PC-3 (cell line): ENCODE measurements around the gene ABCA5. TPM values are rescaled to one million over a fixed set of nuclear protein-coding genes. Genes with fewer than 3 reads are reported as not detected.

Source experiments
- ATAC-seq: fragments of 200-7000 bp; cut with Tn5 transposase; 2 replicates; pipeline ENCODE4 v1.9.1; 2020; ENCODE audit warnings: mild to moderate bottlenecking, moderate library complexity
- BruUV-seq: library from RNA; stranded (reverse); fragments of 400-500 nt; replicated peaks from 2 replicates; lab custom pipeline; 2021; lab: Mats Ljungman, UMichigan
- CTCF ChIA-PET: fragments of 300-600 bp; sonication (Branson Sonifier 250); formaldehyde crosslinking; loops from one replicate; lab custom pipeline; 2022; ENCODE audit warnings: antibody characterized with exemption; lab: Charles Lee
- POLR2A ChIA-PET: fragments of 300-600 bp; sonication (Branson Sonifier 250); formaldehyde crosslinking; loops from one replicate; lab custom pipeline; 2022; ENCODE audit warnings: antibody characterized with exemption; ENCODE audit not compliant: unreplicated experiment; lab: Charles Lee
- DNase-seq: peaks from one replicate; pipeline ENCODE4 v3.0.0-alpha.2; 2015
- H2AFZ ChIP-seq: fragments of 300-600 bp; sonication (generic); 2 replicates; pipeline ENCODE4 v1.6.0; 2016; ENCODE audit warnings: antibody characterized with exemption, low read length
- H3F3A ChIP-seq: fragments of 300-600 bp; sonication (generic); one replicate; pipeline ENCODE4 v1.6.0; 2017; ENCODE audit warnings: antibody characterized with exemption, low read length, control low read depth, mild to moderate bottlenecking; ENCODE audit not compliant: unreplicated experiment
- H3K27ac ChIP-seq: fragments of 300-600 bp; sonication (generic); 2 replicates; pipeline ENCODE4 v1.5.1; 2016; ENCODE audit warnings: mild to moderate bottlenecking, low read length
- H3K27me3 ChIP-seq: fragments of 300-600 bp; sonication (generic); 2 replicates; pipeline ENCODE4 v1.6.1; 2016; ENCODE audit warnings: low read length, mixed read lengths
- H3K36me3 ChIP-seq: fragments of 300-600 bp; sonication (generic); 2 replicates; pipeline ENCODE4 v1.6.1; 2016; ENCODE audit warnings: low read depth, mixed run types, low read length, mixed read lengths
- H3K4me1 ChIP-seq: fragments of 300-600 bp; sonication (generic); 2 replicates; pipeline ENCODE4 v1.5.1; 2016; ENCODE audit warnings: low read length; ENCODE audit not compliant: insufficient read depth
- H3K4me2 ChIP-seq: fragments of 300-600 bp; sonication (generic); 2 replicates; pipeline ENCODE4 v1.6.0; 2016; ENCODE audit warnings: low read length
- H3K4me3 ChIP-seq: fragments of 300-600 bp; sonication (generic); 2 replicates; pipeline ENCODE4 v1.5.1; 2016; ENCODE audit warnings: mild to moderate bottlenecking, low read length, mixed read lengths
- H3K79me2 ChIP-seq: fragments of 300-600 bp; sonication (generic); 2 replicates; pipeline ENCODE4 v1.6.1; 2017; ENCODE audit warnings: low read length, mixed read lengths
- H3K9ac ChIP-seq: fragments of 300-600 bp; sonication (generic); 2 replicates; pipeline ENCODE4 v1.6.0; 2016; ENCODE audit warnings: mild to moderate bottlenecking, low read length
- H3K9me2 ChIP-seq: fragments of 300-600 bp; sonication (generic); replicated peaks from 2 replicates; pipeline ENCODE4 v1.6.1; 2016; ENCODE audit warnings: mixed run types, low read length, mixed read lengths
- H3K9me3 ChIP-seq: fragments of 300-600 bp; sonication (generic); 2 replicates; pipeline ENCODE4 v1.6.1; 2016; ENCODE audit warnings: low read length, mixed read lengths
- H4K20me1 ChIP-seq: fragments of 300-600 bp; sonication (generic); 2 replicates; pipeline ENCODE4 v1.6.1; 2016; ENCODE audit warnings: low read length, mixed read lengths
- CTCF ChIP-seq: fragments of 300-600 bp; sonication (generic); conservative IDR thresholded peaks from 2 replicates; pipeline ENCODE4 v1.5.1; 2017; ENCODE audit warnings: antibody characterized with exemption, low read depth, mild to moderate bottlenecking, low read length
- EZH2 ChIP-seq: fragments of 300-600 bp; sonication (generic); IDR thresholded peaks from one replicate; pipeline ENCODE4 v1.6.1; 2017; ENCODE audit warnings: antibody characterized with exemption, mild to moderate bottlenecking, low read length; ENCODE audit not compliant: unreplicated experiment
- EZH2phosphoT487 ChIP-seq: fragments of 300-600 bp; sonication (generic); IDR thresholded peaks from 2 replicates; pipeline ENCODE4 v1.6.1; 2018; ENCODE audit warnings: mild to moderate bottlenecking, antibody characterized with exemption, low read length, borderline replicate concordance
- intact Hi-C: fragments of 100-400 bp; cut with micrococcal nuclease; formaldehyde crosslinking; loops from 2 replicates; pipeline ENCODE4 v1.9.0; 2023
- total RNA-seq: library from RNA; depleted of rRNA; stranded (reverse); fragments of >200 nt; gene quantifications from 2 replicates; pipeline ENCODE4 v1.2.3, GENCODE V29; 2014

The ABCA5 gene
- total RNA-seq, 1 experiment from 2014 or later, result 7.0 TPM

GRCh38 chr17:69246202-69246601 is 80.7 kb downstream of the ABCA5 start:
- Histone ChIP-seq H3K4me2 (no peak overlapping the region), H4K20me1 (no peaks in the 10 kb centered on the region), H3K4me1 (no peaks in the 10 kb centered on the region), H3F3A (no peaks in the 10 kb centered on the region), H3K36me3 (no peaks in the 10 kb centered on the region), H3K4me3 (no peak overlapping the region), H2AFZ (no peak overlapping the region), H3K9me3 (no peaks in the 10 kb centered on the region), H3K27me3 (no peaks in the 10 kb centered on the region), H3K79me2 (no peaks in the 10 kb centered on the region), H3K9ac (no peak overlapping the region), H3K27ac (no peak overlapping the region), H3K9me2 (no peaks in the 10 kb centered on the region)
- no TSS peak for BruUV-seq
- TF ChIP-seq EZH2, result no peak
- TF ChIP-seq EZH2phosphoT487, result no peak
- no peak for TF ChIP-seq CTCF
- CTCF ChIA-PET, result interaction anchor here (1.2 to 1.9 kb wide), 2 partner anchors 452 to 474 kb away, joined by 5 to 9 read pairs; no protein-coding TSS in a partner anchor
- intact Hi-C loops, result loop anchor here (1.0 to 10.0 kb wide), 3 partner anchors 601 to 780 kb away; no protein-coding TSS in a partner anchor
- POLR2A ChIA-PET, result no interaction called here
- DNase-seq (no peak), ATAC-seq (no peak)

- no TSS peak for BruUV-seq
- TF ChIP-seq EZH2, result no peak
- no peak for TF ChIP-seq EZH2phosphoT487
- no peak for TF ChIP-seq CTCF
- no peaks in the 10 kb centered on the region for H3K9me2 ChIP-seq
- no peaks in the 10 kb centered on the region for H4K20me1 ChIP-seq
- no peaks in the 10 kb centered on the region for H3K4me1 ChIP-seq
- H3K27ac ChIP-seq, result no peak overlapping the region
- H3K9ac ChIP-seq, result no peak overlapping the region
- H3K36me3 ChIP-seq, result no peaks in the 10 kb centered on the region
- intact Hi-C loops, result loop anchor here (1.0 to 10.0 kb wide), 3 partner anchors 601 to 779 kb away; no protein-coding TSS in a partner anchor
- ChIA-PET CTCF (interaction anchor here (0.7 kb wide), 1 partner anchor 233 kb away, joined by 4 read pairs; no protein-coding TSS in a partner anchor), POLR2A (no interaction called here)
- H3K9me3 ChIP-seq, result no peaks in the 10 kb centered on the region
- no peak for DNase-seq
- no peak overlapping the region for H2AFZ ChIP-seq
- H3K4me3 ChIP-seq, result no peak overlapping the region
- no peaks in the 10 kb centered on the region for H3F3A ChIP-seq
- ATAC-seq, result no peak
- H3K27me3 ChIP-seq, result no peaks in the 10 kb centered on the region
- no peak overlapping the region for H3K4me2 ChIP-seq
- no peaks in the 10 kb centered on the region for H3K79me2 ChIP-seq
Observed at GRCh38 chr17:69245617-69246016, 81.3 kb downstream of the ABCA5 start.
